NCI-H1417 treated with DMSO at 0.1 percent for 48 hours (cell line): ENCODE data around the gene ISM1.

ENCODE experiments used
- DNase-seq: peaks from one replicate; lab custom pipeline; 2025; lab: John Stamatoyannopoulos, UW

Gene ISM1

GRCh38 chr20:13348311-13349234, 127.5 kb downstream of the ISM1 start:
- no peak for DNase-seq

GRCh38 chr20:13349235-13349604, 128.1 kb downstream of the ISM1 start:
- DNase-seq, result no peak
